Measurements from ENCODE around the gene CBLC.
"Not testable (repeated sequence)": the region's sequence is repeated elsewhere in the genome, so short reads cannot be mapped to it uniquely, and the experiment has no call there.

DNA sequence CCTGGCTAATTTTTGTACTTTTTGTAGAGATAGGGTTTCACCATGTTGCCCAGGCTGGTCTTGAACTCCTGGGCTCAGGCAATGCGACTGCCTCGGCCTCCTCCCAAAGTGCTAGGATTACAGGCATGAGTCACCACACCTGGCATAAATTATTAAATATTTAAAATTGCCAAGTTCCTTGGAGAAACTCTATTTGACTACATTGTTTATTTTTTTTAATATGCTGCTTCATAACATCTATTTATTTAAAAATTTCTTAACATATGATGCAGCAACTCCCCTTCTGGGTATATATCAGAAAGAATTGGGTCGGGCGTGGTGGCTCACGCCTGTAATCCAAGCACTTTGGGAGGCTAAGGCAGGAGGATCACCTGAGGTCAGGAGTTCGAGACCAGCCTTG lies 55.2 kb downstream of the CBLC start:
- TF ChIP-seq POLR2AphosphoS5 (IDR thresholded peaks at IDR 0.05): not testable (repeated sequence)
- TF ChIP-seq, protein P1, sequence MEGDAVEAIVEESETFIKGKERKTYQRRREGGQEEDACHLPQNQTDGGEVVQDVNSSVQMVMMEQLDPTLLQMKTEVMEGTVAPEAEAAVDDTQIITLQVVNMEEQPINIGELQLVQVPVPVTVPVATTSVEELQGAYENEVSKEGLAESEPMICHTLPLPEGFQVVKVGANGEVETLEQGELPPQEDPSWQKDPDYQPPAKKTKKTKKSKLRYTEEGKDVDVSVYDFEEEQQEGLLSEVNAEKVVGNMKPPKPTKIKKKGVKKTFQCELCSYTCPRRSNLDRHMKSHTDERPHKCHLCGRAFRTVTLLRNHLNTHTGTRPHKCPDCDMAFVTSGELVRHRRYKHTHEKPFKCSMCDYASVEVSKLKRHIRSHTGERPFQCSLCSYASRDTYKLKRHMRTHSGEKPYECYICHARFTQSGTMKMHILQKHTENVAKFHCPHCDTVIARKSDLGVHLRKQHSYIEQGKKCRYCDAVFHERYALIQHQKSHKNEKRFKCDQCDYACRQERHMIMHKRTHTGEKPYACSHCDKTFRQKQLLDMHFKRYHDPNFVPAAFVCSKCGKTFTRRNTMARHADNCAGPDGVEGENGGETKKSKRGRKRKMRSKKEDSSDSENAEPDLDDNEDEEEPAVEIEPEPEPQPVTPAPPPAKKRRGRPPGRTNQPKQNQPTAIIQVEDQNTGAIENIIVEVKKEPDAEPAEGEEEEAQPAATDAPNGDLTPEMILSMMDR (IDR thresholded peaks at IDR 0.05): not testable (repeated sequence)
